ENCODE results near the gene PTPRN2. TPM values are rescaled to one million over a fixed set of nuclear protein-coding genes. Genes with fewer than 3 reads are reported as not detected.

PTPRN2 gene
- polyA plus RNA-seq, 1 experiment: 0.02 TPM

DNA sequence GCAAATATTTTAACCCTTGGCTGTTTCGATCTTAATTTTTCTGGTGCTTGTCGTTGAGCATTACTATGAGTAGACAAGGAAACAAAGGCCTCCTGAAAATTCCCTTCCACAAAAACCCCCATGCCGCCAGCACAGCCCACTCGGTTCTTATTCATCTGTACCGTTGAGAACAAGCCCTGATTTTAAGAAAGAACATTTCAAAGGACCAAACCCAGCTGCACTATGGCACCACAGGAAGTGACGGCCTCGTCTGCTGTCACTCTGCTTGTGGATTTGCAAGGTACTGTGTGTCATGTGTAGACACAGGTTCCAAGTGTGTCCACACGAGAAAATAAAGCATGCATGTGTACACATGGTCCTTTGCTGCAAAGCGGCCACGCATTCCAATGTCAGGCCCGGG is 965.6 kb downstream of the PTPRN2 start:
- Histone ChIP-seq H3K9me3 (ENCODE audit: control insufficient read depth, insufficient read depth, low read length) (peaks cover 66% of the 10 kb centered on the region), H3K27me3 (ENCODE audit: control insufficient read depth, insufficient read depth, low read length) (no peaks in the 10 kb centered on the region), H3K27ac (ENCODE audit: low read depth, low read length) (no peak overlapping the region), H3K4me3 (ENCODE audit: low read depth, low read length) (no peak overlapping the region)
- TF ChIP-seq, protein P1, sequence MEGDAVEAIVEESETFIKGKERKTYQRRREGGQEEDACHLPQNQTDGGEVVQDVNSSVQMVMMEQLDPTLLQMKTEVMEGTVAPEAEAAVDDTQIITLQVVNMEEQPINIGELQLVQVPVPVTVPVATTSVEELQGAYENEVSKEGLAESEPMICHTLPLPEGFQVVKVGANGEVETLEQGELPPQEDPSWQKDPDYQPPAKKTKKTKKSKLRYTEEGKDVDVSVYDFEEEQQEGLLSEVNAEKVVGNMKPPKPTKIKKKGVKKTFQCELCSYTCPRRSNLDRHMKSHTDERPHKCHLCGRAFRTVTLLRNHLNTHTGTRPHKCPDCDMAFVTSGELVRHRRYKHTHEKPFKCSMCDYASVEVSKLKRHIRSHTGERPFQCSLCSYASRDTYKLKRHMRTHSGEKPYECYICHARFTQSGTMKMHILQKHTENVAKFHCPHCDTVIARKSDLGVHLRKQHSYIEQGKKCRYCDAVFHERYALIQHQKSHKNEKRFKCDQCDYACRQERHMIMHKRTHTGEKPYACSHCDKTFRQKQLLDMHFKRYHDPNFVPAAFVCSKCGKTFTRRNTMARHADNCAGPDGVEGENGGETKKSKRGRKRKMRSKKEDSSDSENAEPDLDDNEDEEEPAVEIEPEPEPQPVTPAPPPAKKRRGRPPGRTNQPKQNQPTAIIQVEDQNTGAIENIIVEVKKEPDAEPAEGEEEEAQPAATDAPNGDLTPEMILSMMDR (IDR thresholded peaks at IDR 0.05; ENCODE audit: low read depth, low read length): no peak
- ChIA-PET POLR2A (no interaction called here), CTCF (no interaction called here)
- DNase-seq (ENCODE audit: low read depth, low spot score): no peak

DNA sequence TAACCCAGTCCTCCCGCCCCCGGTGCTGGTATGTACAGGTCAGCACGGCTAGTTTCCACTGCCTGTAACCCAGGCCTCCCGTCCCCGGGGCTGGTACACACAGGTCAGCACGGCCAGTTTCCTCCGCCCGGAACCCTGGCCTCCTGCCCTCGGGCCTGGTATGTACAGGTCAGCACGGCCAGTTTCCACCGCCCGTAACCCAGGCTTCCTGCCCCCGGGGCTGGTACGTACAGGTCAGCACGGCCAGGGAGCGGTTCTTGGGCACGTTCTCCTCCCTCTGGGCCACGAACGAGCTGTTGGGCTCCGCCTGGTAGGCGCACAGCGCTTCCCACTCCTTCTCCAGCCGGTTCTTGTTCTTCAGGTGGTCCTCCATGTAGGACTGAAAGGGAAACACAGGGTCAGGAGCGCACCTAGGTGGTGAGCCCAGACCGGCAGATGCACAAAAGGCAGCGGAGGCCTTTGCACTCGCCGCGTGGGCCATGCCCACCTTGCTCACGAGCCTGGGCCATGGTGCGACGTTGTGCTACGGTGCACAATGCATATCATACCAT is 966.4 kb downstream of the PTPRN2 start:
- POLR2A ChIA-PET: no interaction called here
- TF ChIP-seq, protein P1 (IDR thresholded peaks at IDR 0.05; ENCODE audit: low read depth, low read length): no peak
- DNase-seq (ENCODE audit: low read depth, low spot score): no peak
- CTCF ChIA-PET: no interaction called here
- Histone ChIP-seq H3K27ac (ENCODE audit: low read depth, low read length) (no peak overlapping the region), H3K9me3 (ENCODE audit: control insufficient read depth, insufficient read depth, low read length) (peaks cover 70% of the 10 kb centered on the region), H3K4me3 (ENCODE audit: low read depth, low read length) (no peak overlapping the region), H3K27me3 (ENCODE audit: control insufficient read depth, insufficient read depth, low read length) (no peaks in the 10 kb centered on the region)

DNA sequence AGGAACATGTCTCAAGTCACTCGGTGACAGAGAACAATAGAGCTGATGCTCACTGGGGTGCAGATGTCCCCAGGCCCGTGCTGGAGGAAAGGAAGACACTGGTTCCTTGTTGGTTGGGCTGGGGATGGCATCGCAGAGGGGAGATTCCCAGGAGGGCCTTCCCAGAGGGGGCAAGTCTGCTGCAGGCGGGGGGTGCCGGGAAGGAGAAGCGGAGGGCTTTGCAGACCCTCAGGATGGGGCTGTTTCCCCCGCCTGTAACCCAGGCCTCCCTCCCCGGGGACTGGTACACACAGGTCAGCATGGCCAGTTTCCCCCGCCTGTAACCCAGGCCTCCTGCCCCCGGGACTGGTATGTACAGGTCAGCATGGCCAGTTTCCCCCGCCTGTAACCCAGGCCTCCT is 967.0 kb downstream of the PTPRN2 start:
- Histone ChIP-seq H3K27ac (ENCODE audit: low read depth, low read length) (no peak overlapping the region), H3K4me3 (ENCODE audit: low read depth, low read length) (no peak overlapping the region), H3K9me3 (ENCODE audit: control insufficient read depth, insufficient read depth, low read length) (peaks cover 73% of the 10 kb centered on the region), H3K27me3 (ENCODE audit: control insufficient read depth, insufficient read depth, low read length) (no peaks in the 10 kb centered on the region)
- DNase-seq (ENCODE audit: low read depth, low spot score): no peak
- ChIA-PET POLR2A (no interaction called here), CTCF (no interaction called here)
- TF ChIP-seq, protein P1 (IDR thresholded peaks at IDR 0.05; ENCODE audit: low read depth, low read length): no peak

DNA sequence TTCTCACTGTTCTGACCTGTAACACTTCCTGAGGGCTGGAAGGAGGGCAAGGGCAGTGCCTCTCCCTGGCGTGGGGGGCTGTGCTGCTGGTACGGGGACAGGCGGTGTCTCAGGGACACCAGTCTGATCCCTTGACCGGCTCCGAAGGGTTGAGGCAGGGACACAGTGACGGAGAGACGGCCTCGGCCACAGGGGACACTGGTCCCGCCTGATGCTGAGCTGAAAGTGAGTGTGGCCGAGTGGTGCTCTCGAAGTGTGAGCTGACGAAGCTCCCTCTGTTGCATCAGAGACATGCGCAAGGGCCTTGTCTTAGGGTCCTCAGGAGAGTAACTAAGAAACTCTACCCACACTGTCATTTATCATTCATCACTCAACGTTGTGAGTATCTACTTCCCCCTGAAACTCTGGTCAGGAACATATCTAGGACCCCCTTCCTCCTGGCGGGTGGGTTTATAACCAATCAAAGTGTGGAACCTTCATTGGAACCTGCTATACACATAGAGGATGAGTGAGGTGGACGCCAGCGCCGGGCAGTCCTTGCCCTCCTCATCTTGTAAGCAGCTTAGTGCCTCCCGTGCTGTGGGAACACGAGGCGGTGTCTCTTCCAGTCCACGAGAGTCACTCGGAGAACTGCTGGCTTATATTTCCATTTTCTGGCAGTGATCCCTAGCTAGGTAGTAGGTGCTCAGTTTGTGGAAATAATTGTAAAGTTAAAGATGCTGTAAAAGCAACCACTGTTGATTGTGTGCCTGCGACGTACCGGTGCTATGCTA is 967.7 kb downstream of the PTPRN2 start:
- no peak for DNase-seq (ENCODE audit: low read depth, low spot score)
- Histone ChIP-seq H3K4me3 (ENCODE audit: low read depth, low read length) (no peak overlapping the region), H3K27me3 (ENCODE audit: control insufficient read depth, insufficient read depth, low read length) (no peaks in the 10 kb centered on the region), H3K27ac (ENCODE audit: low read depth, low read length) (no peak overlapping the region), H3K9me3 (ENCODE audit: control insufficient read depth, insufficient read depth, low read length) (peaks cover 79% of the 10 kb centered on the region)
- POLR2A ChIA-PET: no interaction called here
- CTCF ChIA-PET: no interaction called here
- TF ChIP-seq, protein P1 (IDR thresholded peaks at IDR 0.05; ENCODE audit: low read depth, low read length): no peak

DNA sequence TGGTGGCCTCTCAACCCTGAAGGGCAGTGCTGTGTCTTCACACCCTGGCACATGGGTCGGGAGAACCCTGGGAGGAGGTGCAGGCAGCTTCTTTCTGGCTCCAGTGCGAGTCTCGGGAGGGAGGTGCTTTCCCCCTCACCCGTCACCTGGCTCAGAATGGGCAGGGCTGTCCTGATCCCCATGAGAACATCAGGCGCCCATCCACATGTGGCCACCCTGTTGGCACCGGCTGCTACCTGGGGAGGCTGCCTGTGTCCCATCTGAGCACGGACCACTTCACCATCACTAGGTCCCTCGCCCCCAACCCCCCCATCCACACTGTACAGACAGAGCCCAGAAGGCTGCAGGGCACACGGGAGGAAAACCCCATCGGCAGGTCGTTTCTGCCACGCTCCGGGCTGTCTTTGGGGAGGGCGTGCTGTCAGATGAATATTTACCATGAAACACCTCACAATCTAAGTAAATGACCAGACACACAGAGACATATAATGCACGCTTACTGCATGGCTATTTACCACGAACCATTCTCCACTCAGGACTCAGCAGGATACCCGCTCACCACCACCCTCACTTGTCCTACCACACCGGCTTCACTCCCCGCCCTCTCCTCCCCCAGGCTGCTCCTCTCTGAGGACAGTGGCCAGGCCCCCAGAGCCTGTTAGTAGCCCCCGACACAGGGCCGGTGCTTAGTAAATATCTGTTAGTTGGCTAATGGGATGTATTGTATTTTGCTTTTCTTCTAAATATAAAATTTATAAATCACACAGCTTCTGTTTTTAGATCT is 968.6 kb downstream of the PTPRN2 start:
- ChIA-PET CTCF (no interaction called here), POLR2A (no interaction called here)
- Histone ChIP-seq H3K27ac (ENCODE audit: low read depth, low read length) (no peak overlapping the region), H3K9me3 (ENCODE audit: control insufficient read depth, insufficient read depth, low read length) (peaks cover 84% of the 10 kb centered on the region), H3K4me3 (ENCODE audit: low read depth, low read length) (no peak overlapping the region), H3K27me3 (ENCODE audit: control insufficient read depth, insufficient read depth, low read length) (no peaks in the 10 kb centered on the region)
- no peak for DNase-seq (ENCODE audit: low read depth, low spot score)
- TF ChIP-seq, protein P1 (IDR thresholded peaks at IDR 0.05; ENCODE audit: low read depth, low read length): no peak
